K562 (cell line): ENCODE measurements around the gene METTL8. TPM values are rescaled to one million over a fixed set of nuclear protein-coding genes. Genes with fewer than 3 reads are reported as not detected.

ENCODE experiments used
- ATAC-seq: fragments of 200-7000 bp; cut with Tn5 transposase; 3 replicates; pipeline ENCODE4 v1.9.1; 2020; ENCODE audit warnings: moderate library complexity
- BruUV-seq: library from RNA; stranded (reverse); fragments of 400-500 nt; replicated peaks from 2 replicates; lab custom pipeline; 2021; lab: Mats Ljungman, UMichigan
- CTCF ChIA-PET: fragments of 300-600 bp; formaldehyde crosslinking; extraction: SDS; loops from one replicate; lab custom pipeline; 2021; ENCODE audit warnings: low intra/inter-chr PET ratio; lab: Yijun Ruan, JAX
- POLR2A ChIA-PET: fragments of 300-600, 350-650 bp; sonication (Branson Sonifier 250); formaldehyde crosslinking; extraction: SDS; loops from one replicate; lab custom pipeline; 2021; ENCODE audit warnings: antibody characterized with exemption, inconsistent platforms; lab: Yijun Ruan, JAX
- DNase-seq, 4 experiments: peaks; one replicate each; pipeline versions ENCODE4 v3.0.0 to v3.0.0-alpha.2; 2011 to 2018; ENCODE audit warnings: low spot score in 3 of 4, mixed read lengths in 3 of 4; ENCODE audit errors: extremely low read depth in 1 of 4
- FAIRE-seq: peaks from 2 replicates; lab custom pipeline; 2011; peaks lifted over from hg19 to GRCh38; lab: Jason Lieb, UNC
- H2AFZ ChIP-seq: 2 replicates; pipeline ENCODE4 v1.6.0; 2011; ENCODE audit warnings: low read depth, low read length, control low read depth, inconsistent platforms
- H3K27ac ChIP-seq: fragments of 200-600 bp; 3 replicates; pipeline ENCODE4 v1.8.0; 2011; ENCODE audit warnings: low read depth, mild to moderate bottlenecking, control low read depth, inconsistent platforms, low read length, moderate library complexity, mixed read lengths; ENCODE audit errors: extremely low read depth
- H3K27me3 ChIP-seq, 2 experiments: fragments of 300-600 bp in 1 of 2; 2 replicates in 1 of 2; 3 replicates in 1 of 2; pipeline versions ENCODE4 v1.6.0 to v1.8.0; 2011; ENCODE audit warnings: inconsistent platforms in 2 of 2, low read length in 2 of 2, mild to moderate bottlenecking in 1 of 2, mixed read lengths in 1 of 2, moderate library complexity in 1 of 2; ENCODE audit not compliant: control insufficient read depth in 2 of 2, insufficient read depth in 2 of 2
- H3K36me3 ChIP-seq: fragments of 300-600 bp; 3 replicates; pipeline ENCODE4 v1.8.0; 2011; ENCODE audit warnings: mild to moderate bottlenecking, low read length, inconsistent platforms; ENCODE audit not compliant: control insufficient read depth, insufficient read depth
- H3K4me1 ChIP-seq, 2 experiments: fragments of 200-600 bp in 1 of 2; replicated peaks in 1 of 2; 2 replicates in 1 of 2; 3 replicates in 1 of 2; pipeline versions ENCODE4 v1.5.1 to v1.8.0; 2011; ENCODE audit warnings: inconsistent platforms in 2 of 2, low read length in 2 of 2, mild to moderate bottlenecking in 1 of 2, mixed read lengths in 1 of 2, moderate library complexity in 1 of 2; ENCODE audit not compliant: control insufficient read depth in 2 of 2, insufficient read depth in 2 of 2
- H3K4me2 ChIP-seq: 2 replicates; pipeline ENCODE4 v1.6.1; 2011; ENCODE audit warnings: low read length, control low read depth, inconsistent platforms, mixed read lengths; ENCODE audit not compliant: insufficient read depth
- H3K4me3 ChIP-seq: fragments of 200-600 bp; sonication (generic), shearing (Covaris generic); 2 replicates; pipeline ENCODE4 v1.5.1; 2016; ENCODE audit warnings: control low read depth, inconsistent platforms
- H3K79me2 ChIP-seq: fragments of 200-600 bp; 3 replicates; pipeline ENCODE4 v1.8.0; 2011; ENCODE audit warnings: low read length, inconsistent platforms; ENCODE audit not compliant: control insufficient read depth, insufficient read depth
- H3K9ac ChIP-seq, 2 experiments: 2 replicates each; pipeline versions ENCODE4 v1.6.0 to v1.6.1; 2011; ENCODE audit warnings: low read depth in 2 of 2, low read length in 2 of 2, control low read depth in 1 of 2, inconsistent platforms in 1 of 2, mild to moderate bottlenecking in 1 of 2, mixed read lengths in 1 of 2; ENCODE audit not compliant: insufficient read depth in 1 of 2
- H3K9me1 ChIP-seq: one replicate; pipeline ENCODE4 v1.6.0; 2011; ENCODE audit warnings: inconsistent platforms, mild to moderate bottlenecking, low read length, moderate library complexity; ENCODE audit not compliant: control insufficient read depth, insufficient read depth
- H3K9me3 ChIP-seq: replicated peaks from 2 replicates; pipeline ENCODE4 v1.5.1; 2011; ENCODE audit warnings: low read depth, low read length, inconsistent platforms; ENCODE audit not compliant: control insufficient read depth, insufficient read depth
- H4K20me1 ChIP-seq: replicated peaks from 2 replicates; pipeline ENCODE4 v1.6.1; 2011; ENCODE audit warnings: low read length, inconsistent platforms, mixed read lengths; ENCODE audit not compliant: control insufficient read depth, insufficient read depth
- BRCA1 ChIP-seq, 2 experiments: fragments of 450-650 bp in 1 of 2; sonication (generic) in 1 of 2; formaldehyde crosslinking in 1 of 2; IDR thresholded peaks; 2 replicates each; pipeline versions ENCODE4 v1.5.0 to v1.6.1; 2017 to 2020; ENCODE audit warnings: mild to moderate bottlenecking in 1 of 2, missing genetic modification reagents in 1 of 2
- CHD2 ChIP-seq: IDR thresholded peaks from 2 replicates; pipeline ENCODE4 v1.6.1; 2011; ENCODE audit warnings: low read depth, low read length
- ESRRA ChIP-seq: fragments of 450-650 bp; IDR thresholded peaks from 2 replicates; pipeline ENCODE4 v1.6.1; 2014; ENCODE audit warnings: low read depth, mild to moderate bottlenecking, moderate library complexity, borderline replicate concordance
- HMG20B ChIP-seq: fragments of 250-450 bp; sonication (Bioruptor Pico); IDR thresholded peaks from 2 replicates; pipeline ENCODE4 v1.5.0; 2021; ENCODE audit warnings: mild to moderate bottlenecking
- HNRNPUL1 ChIP-seq: fragments of 200-400 bp; formaldehyde crosslinking; IDR thresholded peaks from 2 replicates; pipeline ENCODE4 v1.6.1; 2017; ENCODE audit warnings: low read length
- JUND ChIP-seq, 2 experiments: IDR thresholded peaks; 2 replicates in 1 of 2; 3 replicates in 1 of 2; pipeline ENCODE4 v1.6.1; 2011; ENCODE audit warnings: borderline replicate concordance in 2 of 2, low read depth in 2 of 2, low read length in 2 of 2, improper control_type of control experiment in 1 of 2, missing biosample characterization in 1 of 2, missing genetic modification characterization in 1 of 2, missing genetic modification reagents in 1 of 2
- MAFK ChIP-seq: IDR thresholded peaks from 2 replicates; pipeline ENCODE4 v1.6.1; 2011; ENCODE audit warnings: low read length, improper control_type of control experiment
- MCM5 ChIP-seq: fragments of 450-650 bp; IDR thresholded peaks from 2 replicates; pipeline ENCODE4 v1.6.1; 2016; ENCODE audit warnings: low read depth
- TCF7 ChIP-seq: sonication (generic); IDR thresholded peaks from 2 replicates; pipeline ENCODE4 v1.6.1; 2016; ENCODE audit warnings: antibody characterized with exemption, borderline replicate concordance
- WHSC1 ChIP-seq: IDR thresholded peaks from one replicate; pipeline ENCODE4 v1.6.1; 2012; ENCODE audit warnings: low read length, control low read depth, inconsistent platforms
- ZKSCAN8 ChIP-seq: fragments of 200-800 bp; sonication (Bioruptor generic); IDR thresholded peaks from 2 replicates; pipeline ENCODE4 v1.6.1; 2016; ENCODE audit warnings: missing genetic modification characterization, missing compliant biosample characterization
- ZNF134 ChIP-seq: fragments of 250-450 bp; sonication (Bioruptor Pico); conservative IDR thresholded peaks from 2 replicates; pipeline ENCODE4 v1.4.0; 2020
- ZNF584 ChIP-seq: fragments of 200-800 bp; sonication (Bioruptor generic); IDR thresholded peaks from 2 replicates; pipeline ENCODE4 v1.6.1; 2016; ENCODE audit warnings: low read depth, mild to moderate bottlenecking, missing genetic modification characterization, missing compliant biosample characterization
- WGBS: fragments of 100-300 bp; shearing (Covaris generic); methylation state at CpG from one replicate; pipeline ENCODE4 v1.1.6; 2016; ENCODE audit warnings: low coverage, mixed read lengths; ENCODE audit not compliant: insufficient coverage; ENCODE audit errors: missing lambda C conversion rate; 5-methylcytosine and 5-hydroxymethylcytosine counted together
- in situ Hi-C: fragments of 300-500 bp; cut with MboI; formaldehyde crosslinking; loops from 4 replicates; pipeline ENCODE4 v1.15.0; 2018; ENCODE audit warnings: inconsistent platforms, mixed read lengths
- intact Hi-C: fragments of 100-400 bp; cut with micrococcal nuclease; formaldehyde crosslinking; loops from 2 replicates; pipeline ENCODE4 v1.14.2; 2022
- polyA plus RNA-seq, 8 experiments: library from polyadenylated mRNA; depleted of rRNA in 4 of 8; stranded (reverse) in 5 of 8; unstranded in 3 of 8; fragments of >200 nt; fragmentation: Nextera tagmentation in 2 of 8; fragmentation: Illumina TruSeq in 1 of 8; extraction: Ambion mirVana in 2 of 8; extraction: Trizol in 1 of 8; gene quantifications; 2 replicates each; pipeline versions ENCODE4 v1.2.1 to v1.2.3, GENCODE V29; 2011 to 2014; ENCODE audit warnings: inconsistent platforms in 1 of 8, missing spikeins in 1 of 8
- total RNA-seq, 7 experiments: library from RNA; depleted of rRNA in 6 of 7; stranded (reverse); fragments of >200 nt in 6 of 7; fragmentation: Illumina TruSeq in 2 of 7; extraction: Trizol in 2 of 7; gene quantifications; 2 replicates each; pipeline versions ENCODE4 v1.2.1 to v1.2.3, GENCODE V29; 2011 to 2021; ENCODE audit warnings: low replicate concordance in 1 of 7
- TF ChIP-seq, protein P1 (sequence below): fragments of 250-450 bp; sonication (Bioruptor Pico); IDR thresholded peaks from 2 replicates; pipeline ENCODE4 v1.9.0; 2021; ENCODE audit warnings: mild to moderate bottlenecking, inconsistent platforms
- TF ChIP-seq, protein P2 (sequence below): sonication (generic); formaldehyde crosslinking; IDR thresholded peaks from 2 replicates; pipeline ENCODE4 v1.8.0; 2022; ENCODE audit warnings: mild to moderate bottlenecking, missing genetic modification reagents, borderline replicate concordance

METTL8 gene
- total and polyA plus RNA-seq, 9 of the 15 experiments (the other 6 are each of a cell fraction or from before 2014, with no cell fraction given) = 12.9 to 52.6 (median 33.7) TPM

DNA sequence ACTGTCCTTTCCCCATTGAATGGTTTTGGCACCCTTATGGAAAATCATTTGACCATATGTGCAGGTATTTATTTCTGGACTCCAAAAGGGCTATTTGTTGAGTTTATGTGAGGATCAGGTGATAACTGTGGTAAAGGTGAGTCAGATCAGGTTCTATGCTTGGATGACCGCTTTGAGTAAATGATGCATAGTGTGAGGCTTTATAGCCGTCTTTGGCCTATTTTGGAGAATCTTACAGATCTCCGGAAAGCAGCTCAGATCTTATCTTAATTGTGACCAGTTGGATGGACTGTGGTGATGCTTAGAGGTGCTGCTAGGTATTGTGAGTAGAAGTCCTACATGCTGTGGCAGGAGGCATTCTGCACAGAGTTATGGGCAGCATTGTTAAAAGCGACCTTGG lies 126.2 kb downstream of the METTL8 start:
- H3K9me1 ChIP-seq = no peaks in the 10 kb centered on the region
- CTCF ChIA-PET = no interaction called here
- ATAC-seq (no peak), DNase-seq (no peak), FAIRE-seq (no peak)
- no peak overlapping the region for H2AFZ ChIP-seq
- no peaks in the 10 kb centered on the region for H3K79me2 ChIP-seq
- no peak for TF ChIP-seq CHD2
- TF ChIP-seq MCM5 = no peak
- TF ChIP-seq, protein P1, sequence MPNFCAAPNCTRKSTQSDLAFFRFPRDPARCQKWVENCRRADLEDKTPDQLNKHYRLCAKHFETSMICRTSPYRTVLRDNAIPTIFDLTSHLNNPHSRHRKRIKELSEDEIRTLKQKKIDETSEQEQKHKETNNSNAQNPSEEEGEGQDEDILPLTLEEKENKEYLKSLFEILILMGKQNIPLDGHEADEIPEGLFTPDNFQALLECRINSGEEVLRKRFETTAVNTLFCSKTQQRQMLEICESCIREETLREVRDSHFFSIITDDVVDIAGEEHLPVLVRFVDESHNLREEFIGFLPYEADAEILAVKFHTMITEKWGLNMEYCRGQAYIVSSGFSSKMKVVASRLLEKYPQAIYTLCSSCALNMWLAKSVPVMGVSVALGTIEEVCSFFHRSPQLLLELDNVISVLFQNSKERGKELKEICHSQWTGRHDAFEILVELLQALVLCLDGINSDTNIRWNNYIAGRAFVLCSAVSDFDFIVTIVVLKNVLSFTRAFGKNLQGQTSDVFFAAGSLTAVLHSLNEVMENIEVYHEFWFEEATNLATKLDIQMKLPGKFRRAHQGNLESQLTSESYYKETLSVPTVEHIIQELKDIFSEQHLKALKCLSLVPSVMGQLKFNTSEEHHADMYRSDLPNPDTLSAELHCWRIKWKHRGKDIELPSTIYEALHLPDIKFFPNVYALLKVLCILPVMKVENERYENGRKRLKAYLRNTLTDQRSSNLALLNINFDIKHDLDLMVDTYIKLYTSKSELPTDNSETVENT (CRISPR knock-in tag) = no peak
- TF ChIP-seq HNRNPUL1 = no peak
- TF ChIP-seq BRCA1 (IDR thresholded peaks at IDR 0.05) = no peak
- TF ChIP-seq BRCA1 (CRISPR knock-in tag; IDR thresholded peaks at IDR 0.05) = no peak
- no peak for TF ChIP-seq ZKSCAN8 (CRISPR knock-in tag)
- TF ChIP-seq TCF7 = no peak
- TF ChIP-seq WHSC1 = no peak
- TF ChIP-seq, protein P2, sequence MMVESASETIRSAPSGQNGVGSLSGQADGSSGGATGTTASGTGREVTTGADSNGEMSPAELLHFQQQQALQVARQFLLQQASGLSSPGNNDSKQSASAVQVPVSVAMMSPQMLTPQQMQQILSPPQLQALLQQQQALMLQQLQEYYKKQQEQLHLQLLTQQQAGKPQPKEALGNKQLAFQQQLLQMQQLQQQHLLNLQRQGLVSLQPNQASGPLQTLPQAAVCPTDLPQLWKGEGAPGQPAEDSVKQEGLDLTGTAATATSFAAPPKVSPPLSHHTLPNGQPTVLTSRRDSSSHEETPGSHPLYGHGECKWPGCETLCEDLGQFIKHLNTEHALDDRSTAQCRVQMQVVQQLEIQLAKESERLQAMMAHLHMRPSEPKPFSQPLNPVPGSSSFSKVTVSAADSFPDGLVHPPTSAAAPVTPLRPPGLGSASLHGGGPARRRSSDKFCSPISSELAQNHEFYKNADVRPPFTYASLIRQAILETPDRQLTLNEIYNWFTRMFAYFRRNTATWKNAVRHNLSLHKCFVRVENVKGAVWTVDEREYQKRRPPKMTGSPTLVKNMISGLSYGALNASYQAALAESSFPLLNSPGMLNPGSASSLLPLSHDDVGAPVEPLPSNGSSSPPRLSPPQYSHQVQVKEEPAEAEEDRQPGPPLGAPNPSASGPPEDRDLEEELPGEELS (CRISPR knock-in tag) = no peak
- no peak for TF ChIP-seq ESRRA
- no peak for TF ChIP-seq MAFK
- TF ChIP-seq JUND (IDR thresholded peaks at IDR 0.05; ENCODE audit: borderline replicate concordance, low read depth, low read length) = no peak
- no peak for TF ChIP-seq JUND (tag; IDR thresholded peaks at IDR 0.05; ENCODE audit: borderline replicate concordance, low read depth, low read length)
- TF ChIP-seq ZNF584 (CRISPR knock-in tag) = no peak
- TF ChIP-seq HMG20B = no peak
- TF ChIP-seq ZNF134 = no peak
- no peak overlapping the region for H3K4me3 ChIP-seq
- H4K20me1 ChIP-seq = no peaks in the 10 kb centered on the region
- BruUV-seq = no TSS peak
- H3K27ac ChIP-seq = no peak overlapping the region
- in situ Hi-C loops (no loop called here), intact Hi-C loops (no loop called here)
- H3K4me2 ChIP-seq = no peak overlapping the region
- POLR2A ChIA-PET = no interaction called here
- WGBS = 55% methylated on average over 4 of the region's 4 CpGs
- H3K9ac ChIP-seq = no peak overlapping the region
- no peaks in the 10 kb centered on the region; a peak in 1 of 5 replicates for H3K4me1 ChIP-seq
- H3K36me3 ChIP-seq = no peaks in the 10 kb centered on the region
- H3K27me3 ChIP-seq = no peaks in the 10 kb centered on the region
- H3K9me3 ChIP-seq = no peaks in the 10 kb centered on the region; the same call in 1 of the 2 replicates
